Fibroblast of lung (primary cell): ENCODE measurements around the gene TMEM119. TPM values are rescaled to one million over a fixed set of nuclear protein-coding genes. Genes with fewer than 3 reads are reported as not detected.

Experiments used
- DNase-seq, 2 donors: peaks; one replicate each; pipeline versions ENCODE4 v3.0.0 to v3.0.0-alpha.2; 2010; ENCODE audit warnings: low read depth in 2 of 2
- H2AFZ ChIP-seq: 2 replicates; pipeline ENCODE4 v1.5.1; 2012; ENCODE audit warnings: low read length, control low read depth, inconsistent platforms
- H3K27ac ChIP-seq: 2 replicates; pipeline ENCODE4 v1.5.1; 2011; ENCODE audit warnings: low read length, control low read depth; ENCODE audit not compliant: insufficient read depth
- H3K27me3 ChIP-seq: 2 replicates; pipeline ENCODE4 v1.5.1; 2011; ENCODE audit warnings: mild to moderate bottlenecking, low read length; ENCODE audit not compliant: control insufficient read depth, insufficient read depth
- H3K36me3 ChIP-seq: 2 replicates; pipeline ENCODE4 v1.5.1; 2011; ENCODE audit warnings: low read length; ENCODE audit not compliant: control insufficient read depth, insufficient read depth
- H3K4me1 ChIP-seq: 2 replicates; pipeline ENCODE4 v1.5.1; 2011; ENCODE audit warnings: low read length; ENCODE audit not compliant: control insufficient read depth, insufficient read depth; ENCODE audit errors: extremely low read depth
- H3K4me2 ChIP-seq: 2 replicates; pipeline ENCODE4 v1.5.1; 2011; ENCODE audit warnings: low read length, control low read depth; ENCODE audit not compliant: insufficient read depth; ENCODE audit errors: extremely low read depth
- H3K4me3 ChIP-seq, 4 experiments: fragments of 200-600 bp in 1 of 4; sonication (generic) in 1 of 4; replicated peaks in 1 of 4; 2 replicates each; pipeline ENCODE4 v1.5.1; 2011 to 2016; ENCODE audit warnings: low read length in 4 of 4, low read depth in 3 of 4, mild to moderate bottlenecking in 3 of 4, control low read depth in 2 of 4, inconsistent platforms in 1 of 4, mixed read lengths in 1 of 4; ENCODE audit not compliant: insufficient read depth in 1 of 4; ENCODE audit errors: control extremely low read depth in 1 of 4
- H3K79me2 ChIP-seq: 2 replicates; pipeline ENCODE4 v1.5.1; 2012; ENCODE audit warnings: mild to moderate bottlenecking, low read length, inconsistent platforms; ENCODE audit not compliant: control insufficient read depth, insufficient read depth
- H3K9ac ChIP-seq: 2 replicates; pipeline ENCODE4 v1.5.1; 2011; ENCODE audit warnings: mild to moderate bottlenecking, low read length, control low read depth; ENCODE audit not compliant: insufficient read depth
- H3K9me3 ChIP-seq: 2 replicates; pipeline ENCODE4 v1.5.1; 2012; ENCODE audit warnings: low read depth, low read length; ENCODE audit not compliant: control insufficient read depth, insufficient read depth
- H4K20me1 ChIP-seq: 2 replicates; pipeline ENCODE4 v1.5.1; 2011; ENCODE audit warnings: low read length; ENCODE audit not compliant: control insufficient read depth, insufficient read depth; ENCODE audit errors: extremely low read depth
- CTCF ChIP-seq, 2 donors: IDR thresholded peaks in 1 of 2; conservative IDR thresholded peaks in 1 of 2; 1 replicate in 1 of 2; 2 replicates in 1 of 2; pipeline ENCODE4 v1.5.1; 2011 to 2012; ENCODE audit warnings: low read length in 2 of 2, control low read depth in 1 of 2, inconsistent platforms in 1 of 2, low read depth in 1 of 2, mild to moderate bottlenecking in 1 of 2
- EZH2 ChIP-seq: IDR thresholded peaks from 2 replicates; pipeline ENCODE4 v1.5.1; 2012; ENCODE audit warnings: low read length, control low read depth, mild to moderate bottlenecking; ENCODE audit errors: missing control alignments
- polyA plus RNA-seq, 2 donors: library from polyadenylated mRNA; depleted of rRNA in 1 of 2; stranded (reverse) in 1 of 2; unstranded in 1 of 2; fragments of >200 nt; gene quantifications; 2 replicates each; pipeline ENCODE4 v1.2.1, GENCODE V29; 2011 to 2012; ENCODE audit warnings: missing spikeins in 1 of 2
- total RNA-seq: library from RNA; depleted of rRNA; stranded (reverse); fragments of >200 nt; gene quantifications from 2 replicates; pipeline ENCODE4 v1.2.1, GENCODE V29; 2014

The TMEM119 gene
- total and polyA plus RNA-seq, 2 donors (not counting 1 experiment from before 2014, with no cell fraction given): 154 to 358 TPM

DNA sequence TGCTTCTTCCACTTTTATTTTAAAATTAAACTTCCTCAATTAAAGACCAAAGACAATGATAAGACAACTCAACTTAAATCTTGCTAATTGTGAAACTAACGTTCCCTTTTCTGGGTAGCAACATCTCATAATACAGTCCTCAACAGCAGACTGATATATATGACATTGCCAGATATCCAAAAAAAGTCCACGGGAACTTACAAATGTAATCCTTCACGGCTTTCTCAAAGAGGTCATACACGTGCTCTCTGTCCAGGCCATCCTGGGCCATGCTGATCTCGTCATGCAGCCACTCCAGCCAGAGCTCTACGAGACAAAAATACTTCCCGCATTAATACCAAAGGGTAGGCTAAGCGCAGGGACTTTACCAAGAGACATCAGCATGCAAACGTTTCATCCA lies 50.2 kb downstream of the TMEM119 start:
- no peak for TF ChIP-seq CTCF (conservative IDR thresholded peaks at IDR 0.05 in 1 of 2, IDR thresholded peaks at IDR 0.05 in 1 of 2; ENCODE audit: low read depth in 1 of 2, low read length in 2 of 2)
- TF ChIP-seq EZH2: no peak
- Histone ChIP-seq H3K79me2 (peaks cover 44% of the 10 kb centered on the region), H4K20me1 (no peaks in the 10 kb centered on the region), H3K36me3 (peaks cover 9% of the 10 kb centered on the region), H3K4me1 (no peaks in the 10 kb centered on the region), H3K4me3 (no peak overlapping the region), H2AFZ (no peak overlapping the region), H3K4me2 (no peak overlapping the region), H3K27me3 (no peaks in the 10 kb centered on the region), H3K27ac (no peak overlapping the region), H3K9me3 (no peaks in the 10 kb centered on the region), H3K9ac (no peak overlapping the region)
- DNase-seq: no peak

DNA sequence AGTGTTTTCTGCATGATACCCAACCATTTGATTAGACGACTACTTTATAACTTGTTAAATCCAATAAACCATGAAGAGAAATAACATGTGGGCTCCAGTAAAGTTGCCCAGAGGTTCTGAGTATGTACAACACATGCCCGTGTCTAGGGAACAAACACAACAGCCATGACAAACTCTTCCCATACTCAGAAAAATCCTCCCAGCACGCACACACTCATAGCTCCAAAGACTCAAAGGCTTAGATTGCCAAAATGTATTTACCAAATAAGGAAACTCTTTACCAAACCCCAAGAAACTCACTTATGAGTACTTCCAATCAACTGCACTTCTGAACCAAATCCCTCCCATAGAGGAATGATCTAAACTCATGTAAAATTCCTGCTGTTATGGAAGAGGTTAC lies 54.2 kb downstream of the TMEM119 start:
- H2AFZ ChIP-seq: no peak overlapping the region
- H3K79me2 ChIP-seq: peaks cover 12% of the 10 kb centered on the region
- no peak overlapping the region for H3K27ac ChIP-seq
- TF ChIP-seq EZH2: no peak
- TF ChIP-seq CTCF (conservative IDR thresholded peaks at IDR 0.05 in 1 of 2, IDR thresholded peaks at IDR 0.05 in 1 of 2; ENCODE audit: low read depth in 1 of 2, low read length in 2 of 2): no peak
- no peak overlapping the region for H3K4me2 ChIP-seq
- H3K27me3 ChIP-seq: no peaks in the 10 kb centered on the region
- H3K4me1 ChIP-seq: no peaks in the 10 kb centered on the region
- no peak overlapping the region for H3K4me3 ChIP-seq
- peaks cover 1% of the 10 kb centered on the region for H4K20me1 ChIP-seq
- no peak overlapping the region for H3K9ac ChIP-seq
- no peak for DNase-seq
- H3K9me3 ChIP-seq: no peaks in the 10 kb centered on the region
- peaks cover 9% of the 10 kb centered on the region for H3K36me3 ChIP-seq

GRCh38 chr12:108542320-108542719 lies 55.6 kb downstream of the TMEM119 start:
- no peak overlapping the region for H3K4me3 ChIP-seq
- H3K79me2 ChIP-seq: peaks cover 10% of the 10 kb centered on the region
- TF ChIP-seq EZH2 (no peak), CTCF (conservative IDR thresholded peaks at IDR 0.05 in 1 of 2, IDR thresholded peaks at IDR 0.05 in 1 of 2; ENCODE audit: low read depth in 1 of 2, low read length in 2 of 2) (no peak)
- H3K27ac ChIP-seq: no peak overlapping the region
- no peaks in the 10 kb centered on the region for H3K27me3 ChIP-seq
- no peak overlapping the region for H3K9ac ChIP-seq
- no peak overlapping the region for H3K4me2 ChIP-seq
- no peaks in the 10 kb centered on the region for H3K9me3 ChIP-seq
- H3K4me1 ChIP-seq: no peaks in the 10 kb centered on the region
- peaks cover 4% of the 10 kb centered on the region for H3K36me3 ChIP-seq
- peak in 1 of 2 donors; percentile 32 for DNase-seq
- H2AFZ ChIP-seq: no peak overlapping the region
- peaks cover 1% of the 10 kb centered on the region for H4K20me1 ChIP-seq

Other genes starting within 250 kb of the TMEM119 start
- 8.2 and 8.6 TPM in 2 replicates for gene FICD, start 82.8 kb downstream of the TMEM119 start, total RNA-seq
- 1.9 and 2.1 TPM in 2 replicates for gene FICD, start 82.8 kb downstream of the TMEM119 start, polyA plus RNA-seq
- gene SART3, start 36.9 kb downstream of the TMEM119 start, total RNA-seq: 62.1 and 157 TPM in 2 replicates
- 15.5 and 23.4 TPM in 2 replicates for gene SART3, start 36.9 kb downstream of the TMEM119 start, polyA plus RNA-seq
- gene ISCU, start 35.5 kb downstream of the TMEM119 start, total RNA-seq: 226 and 313 TPM in 2 replicates
- 127 and 137 TPM in 2 replicates for gene ISCU, start 35.5 kb downstream of the TMEM119 start, polyA plus RNA-seq
- 0.51 and 1.5 TPM in 2 replicates for gene SELPLG, start 35.8 kb upstream of the TMEM119 start, total RNA-seq
- gene SELPLG, start 35.8 kb upstream of the TMEM119 start, polyA plus RNA-seq: 3.0 and 5.3 TPM in 2 replicates
- 202 and 288 TPM in 2 replicates for gene CORO1C, start 133.4 kb upstream of the TMEM119 start, total RNA-seq
- 542 and 773 TPM in 2 replicates for gene CORO1C, start 133.4 kb upstream of the TMEM119 start, polyA plus RNA-seq